Liver (tissue), 9 donors: ENCODE data around the gene DCST2. TPM values are rescaled to one million over a fixed set of nuclear protein-coding genes. Genes with fewer than 3 reads are reported as not detected.

ENCODE experiments used
- DNase-seq: peaks from one replicate; pipeline ENCODE4 v3.0.0-alpha.2; 2017; ENCODE audit warnings: low spot score
- H3K27ac ChIP-seq, 2 donors: one replicate each; pipeline ENCODE4 v1.7.0; 2013; ENCODE audit warnings: inconsistent platforms in 2 of 2, low read length in 2 of 2, control low read depth in 1 of 2, low read depth in 1 of 2, mild to moderate bottlenecking in 1 of 2
- H3K27me3 ChIP-seq, 4 donors: one replicate each; pipeline versions ENCODE4 v1.6.1 to v1.7.0; 2013; ENCODE audit warnings: low read length in 3 of 4, inconsistent platforms in 1 of 4, mild to moderate bottlenecking in 1 of 4, moderate library complexity in 1 of 4; ENCODE audit not compliant: control insufficient read depth in 4 of 4, insufficient read depth in 4 of 4
- H3K36me3 ChIP-seq, 4 donors: one replicate each; pipeline versions ENCODE4 v1.6.1 to v1.7.0; 2013; ENCODE audit warnings: low read length in 3 of 4, mild to moderate bottlenecking in 3 of 4, low read depth in 1 of 4, moderate library complexity in 1 of 4; ENCODE audit not compliant: control insufficient read depth in 4 of 4, insufficient read depth in 3 of 4
- H3K4me1 ChIP-seq, 4 donors: one replicate each; pipeline versions ENCODE4 v1.6.1 to v1.7.0; 2013; ENCODE audit warnings: low read length in 3 of 4, mild to moderate bottlenecking in 3 of 4, moderate library complexity in 1 of 4; ENCODE audit not compliant: control insufficient read depth in 4 of 4, insufficient read depth in 4 of 4
- H3K4me3 ChIP-seq, 3 donors: one replicate each; pipeline versions ENCODE4 v1.6.1 to v1.7.0; 2013; ENCODE audit warnings: low read length in 3 of 3, control low read depth in 1 of 3, low read depth in 1 of 3, mild to moderate bottlenecking in 1 of 3
- H3K9ac ChIP-seq, 2 donors: one replicate each; pipeline ENCODE4 v1.7.0; 2013; ENCODE audit warnings: low read length in 2 of 2, mild to moderate bottlenecking in 2 of 2, moderate library complexity in 2 of 2, control low read depth in 1 of 2, low read depth in 1 of 2
- H3K9me3 ChIP-seq, 4 donors: one replicate each; pipeline versions ENCODE4 v1.6.1 to v1.7.0; 2013; ENCODE audit warnings: low read length in 3 of 4; ENCODE audit not compliant: control insufficient read depth in 4 of 4
- ATF3 ChIP-seq: IDR thresholded peaks from 2 replicates; pipeline ENCODE4 v1.6.1; 2016; ENCODE audit warnings: antibody characterized with exemption
- CTCF ChIP-seq: fragments of 150-350 bp; IDR thresholded peaks from 2 replicates; pipeline ENCODE4 v1.5.1; 2017; ENCODE audit warnings: improper control_type of control experiment, low read depth, low read length; ENCODE audit not compliant: missing input control
- EGR1 ChIP-seq, 2 donors: IDR thresholded peaks; 2 replicates each; pipeline ENCODE4 v1.6.1; 2016 to 2018; ENCODE audit warnings: antibody characterized with exemption in 2 of 2, low read depth in 2 of 2
- FOXA1 ChIP-seq: IDR thresholded peaks from 2 replicates; pipeline ENCODE4 v1.6.1; 2016; ENCODE audit warnings: antibody characterized with exemption
- FOXA2 ChIP-seq: IDR thresholded peaks from 2 replicates; pipeline ENCODE4 v1.6.1; 2016; ENCODE audit warnings: antibody characterized with exemption
- GABPA ChIP-seq, 2 donors: IDR thresholded peaks in 1 of 2; conservative IDR thresholded peaks in 1 of 2; 2 replicates each; pipeline ENCODE4 v1.6.1; 2016; ENCODE audit warnings: antibody characterized with exemption in 2 of 2, mild to moderate bottlenecking in 1 of 2, moderate library complexity in 1 of 2
- HNF4A ChIP-seq, 2 donors: conservative IDR thresholded peaks; 2 replicates each; pipeline ENCODE4 v1.6.1; 2016; ENCODE audit warnings: antibody characterized with exemption in 2 of 2, mild to moderate bottlenecking in 2 of 2
- HNF4G ChIP-seq: IDR thresholded peaks from 2 replicates; pipeline ENCODE4 v1.6.1; 2016; ENCODE audit warnings: antibody characterized with exemption
- JUND ChIP-seq, 2 donors: IDR thresholded peaks; 2 replicates each; pipeline ENCODE4 v1.6.1; 2016; ENCODE audit warnings: antibody characterized with exemption in 2 of 2
- MAX ChIP-seq: IDR thresholded peaks from 2 replicates; pipeline ENCODE4 v1.6.1; 2016; ENCODE audit warnings: antibody characterized with exemption
- NR2F2 ChIP-seq: IDR thresholded peaks from 2 replicates; pipeline ENCODE4 v1.6.1; 2016; ENCODE audit warnings: antibody characterized with exemption
- RAD21 ChIP-seq, 2 donors: IDR thresholded peaks; 2 replicates each; pipeline ENCODE4 v1.6.1; 2016; ENCODE audit warnings: antibody characterized with exemption in 2 of 2, mild to moderate bottlenecking in 2 of 2
- REST ChIP-seq: IDR thresholded peaks from 2 replicates; pipeline ENCODE4 v1.6.1; 2016; ENCODE audit warnings: antibody characterized with exemption, mild to moderate bottlenecking
- RXRA ChIP-seq, 2 donors: IDR thresholded peaks; 2 replicates each; pipeline ENCODE4 v1.6.1; 2017 to 2018; ENCODE audit warnings: antibody characterized with exemption in 2 of 2, mild to moderate bottlenecking in 1 of 2
- SP1 ChIP-seq: IDR thresholded peaks from 2 replicates; pipeline ENCODE4 v1.6.1; 2018; ENCODE audit warnings: antibody characterized with exemption, mild to moderate bottlenecking
- TAF1 ChIP-seq: conservative IDR thresholded peaks from 2 replicates; pipeline ENCODE4 v1.6.1; 2016; ENCODE audit warnings: antibody characterized with exemption, mild to moderate bottlenecking
- YY1 ChIP-seq: IDR thresholded peaks from 2 replicates; pipeline ENCODE4 v1.6.1; 2016; ENCODE audit warnings: antibody characterized with exemption, mild to moderate bottlenecking
- WGBS: extraction: QIAGEN DNeasy Blood & Tissue Kit; methylation state at CpG from one replicate; pipeline ENCODE4 v1.1.7; 2013; 5-methylcytosine and 5-hydroxymethylcytosine counted together
- polyA plus RNA-seq, 2 donors: library from polyadenylated mRNA; stranded (reverse) in 1 of 2; unstranded in 1 of 2; fragments of 200-250 nt in 1 of 2; fragments of >200 nt in 1 of 2; fragmentation: Nextera tagmentation in 1 of 2; extraction: Ambion mirVana in 1 of 2; gene quantifications; one replicate each; pipeline versions ENCODE4 v1.2.1 to v1.2.3, GENCODE V29; 2013 to 2015
- total RNA-seq, 2 donors: library from RNA; depleted of rRNA; stranded (reverse); fragments of >200 nt; gene quantifications; one replicate each; pipeline ENCODE4 v1.2.3, GENCODE V29; 2014
- TF ChIP-seq, protein P1 (sequence below): IDR thresholded peaks from 2 replicates; pipeline ENCODE4 v1.6.1; 2016; ENCODE audit warnings: antibody characterized with exemption
- donor health status: healthy.
- donor health status: healthy.
- donor health status: healthy.
- donor health status: healthy.
- donor health status: healthy.

DCST2 gene
- total and polyA plus RNA-seq, 4 donors = 0.25 to 0.53 (median 0.27) TPM; not detected in 1

DNA sequence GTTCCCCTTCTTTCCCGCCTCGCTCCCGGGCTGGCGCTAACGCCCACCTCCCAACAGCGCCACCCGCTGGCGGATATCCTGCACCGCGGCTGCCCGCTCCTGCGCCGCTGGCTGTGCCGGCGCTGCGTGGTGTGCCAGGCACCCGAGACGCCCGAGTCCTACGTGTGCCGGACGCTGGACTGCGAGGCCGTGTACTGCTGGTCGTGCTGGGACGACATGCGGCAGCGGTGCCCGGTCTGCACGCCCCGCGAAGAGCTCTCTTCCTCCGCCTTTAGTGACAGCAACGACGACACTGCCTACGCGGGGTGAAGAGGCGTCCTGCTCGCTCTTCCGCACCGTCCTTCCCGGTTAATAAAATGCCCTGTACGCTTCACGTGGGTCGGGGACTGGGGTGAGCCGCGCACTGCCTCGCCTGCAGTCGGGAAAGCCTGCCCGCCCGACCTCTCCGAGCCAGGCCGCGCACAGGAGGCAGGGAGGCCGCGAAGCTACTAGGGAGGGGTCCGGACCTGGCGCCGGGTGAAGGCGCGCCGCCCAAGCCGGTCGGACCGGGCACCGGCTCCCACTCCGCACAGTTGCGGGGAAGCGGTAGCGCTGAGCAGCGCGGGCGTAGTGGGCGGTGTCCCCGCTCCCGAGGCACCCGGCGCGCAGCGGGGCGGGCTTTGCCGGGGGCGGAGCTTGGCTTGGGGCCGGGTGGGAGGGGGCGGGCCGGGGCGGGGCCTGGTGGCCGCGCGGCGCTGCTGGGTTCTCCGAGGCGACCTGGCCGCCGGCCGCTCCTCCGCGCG is 17.2 kb upstream of the DCST2 start, which contains the start of gene ADAM15:
Gene ADAM15, plus strand, starts transcription at position 757 of the 782 bp plus-strand sequence. CDS start 71 bp downstream, outside the sequence.
- TF ChIP-seq TAF1 = no peak
- TF ChIP-seq RXRA (IDR thresholded peaks at IDR 0.05) = no peak
- no peak for TF ChIP-seq JUND (IDR thresholded peaks at IDR 0.05)
- peak; percentile 45 for TF ChIP-seq REST
- TF ChIP-seq YY1 = no peak
- TF ChIP-seq FOXA2 = no peak
- peak; percentile 91 for TF ChIP-seq CTCF
- no peak for TF ChIP-seq ATF3
- peak in 1 of 2 donors; percentile 25 for TF ChIP-seq GABPA (IDR thresholded peaks at IDR 0.05 in 1 of 2, conservative IDR thresholded peaks at IDR 0.05 in 1 of 2)
- no peak for TF ChIP-seq FOXA1
- TF ChIP-seq RAD21 (IDR thresholded peaks at IDR 0.05) = peak; percentile 62 to 78
- TF ChIP-seq MAX = no peak
- no peak for TF ChIP-seq NR2F2
- TF ChIP-seq HNF4A (conservative IDR thresholded peaks at IDR 0.05) = no peak
- no peak for TF ChIP-seq EGR1 (IDR thresholded peaks at IDR 0.05; ENCODE audit: low read depth in 2 of 2)
- TF ChIP-seq SP1 = peak; percentile 47
- TF ChIP-seq, protein P1, sequence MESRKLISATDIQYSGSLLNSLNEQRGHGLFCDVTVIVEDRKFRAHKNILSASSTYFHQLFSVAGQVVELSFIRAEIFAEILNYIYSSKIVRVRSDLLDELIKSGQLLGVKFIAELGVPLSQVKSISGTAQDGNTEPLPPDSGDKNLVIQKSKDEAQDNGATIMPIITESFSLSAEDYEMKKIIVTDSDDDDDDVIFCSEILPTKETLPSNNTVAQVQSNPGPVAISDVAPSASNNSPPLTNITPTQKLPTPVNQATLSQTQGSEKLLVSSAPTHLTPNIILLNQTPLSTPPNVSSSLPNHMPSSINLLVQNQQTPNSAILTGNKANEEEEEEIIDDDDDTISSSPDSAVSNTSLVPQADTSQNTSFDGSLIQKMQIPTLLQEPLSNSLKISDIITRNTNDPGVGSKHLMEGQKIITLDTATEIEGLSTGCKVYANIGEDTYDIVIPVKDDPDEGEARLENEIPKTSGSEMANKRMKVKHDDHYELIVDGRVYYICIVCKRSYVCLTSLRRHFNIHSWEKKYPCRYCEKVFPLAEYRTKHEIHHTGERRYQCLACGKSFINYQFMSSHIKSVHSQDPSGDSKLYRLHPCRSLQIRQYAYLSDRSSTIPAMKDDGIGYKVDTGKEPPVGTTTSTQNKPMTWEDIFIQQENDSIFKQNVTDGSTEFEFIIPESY = no peak
- TF ChIP-seq HNF4G = no peak
- WGBS = under 1% methylated on average over 99 of the region's 99 CpGs
- Histone ChIP-seq H3K9ac (peak within 1 kb of the TSS; percentile 46 to 50), H3K4me3 (peak within 1 kb of the TSS; percentile 65 to 75 (median 67)), H3K27me3 (no peaks in the 10 kb centered on the region), H3K9me3 (no peaks in the 10 kb centered on the region), H3K36me3 (no peaks in the 10 kb centered on the region), H3K27ac (peak within 1 kb of the TSS; percentile 70 to 91), H3K4me1 (peaks cover 9 to 51% (median 28%) of the 10 kb centered on the region in 4 donors)
- DNase-seq = peak; percentile 93
